Liver (tissue), 3 donors: ENCODE measurements around the gene SP4.

ENCODE experiments used
- EGR1 ChIP-seq, 2 donors: IDR thresholded peaks; 2 replicates each; pipeline ENCODE4 v1.6.1; 2016 to 2018; ENCODE audit warnings: antibody characterized with exemption in 2 of 2, low read depth in 2 of 2
- GABPA ChIP-seq, 2 donors: IDR thresholded peaks in 1 of 2; conservative IDR thresholded peaks in 1 of 2; 2 replicates each; pipeline ENCODE4 v1.6.1; 2016; ENCODE audit warnings: antibody characterized with exemption in 2 of 2, mild to moderate bottlenecking in 1 of 2, moderate library complexity in 1 of 2
- JUND ChIP-seq, 2 donors: IDR thresholded peaks; 2 replicates each; pipeline ENCODE4 v1.6.1; 2016; ENCODE audit warnings: antibody characterized with exemption in 2 of 2
- SP1 ChIP-seq: IDR thresholded peaks from 2 replicates; pipeline ENCODE4 v1.6.1; 2018; ENCODE audit warnings: antibody characterized with exemption, mild to moderate bottlenecking
- TAF1 ChIP-seq: conservative IDR thresholded peaks from 2 replicates; pipeline ENCODE4 v1.6.1; 2016; ENCODE audit warnings: antibody characterized with exemption, mild to moderate bottlenecking
- YY1 ChIP-seq: IDR thresholded peaks from 2 replicates; pipeline ENCODE4 v1.6.1; 2016; ENCODE audit warnings: antibody characterized with exemption, mild to moderate bottlenecking
- TF ChIP-seq, protein P1 (sequence below): fragments of 150-350 bp; IDR thresholded peaks from 2 replicates; pipeline ENCODE4 v1.5.1; 2017; ENCODE audit warnings: improper control_type of control experiment, low read depth, low read length; ENCODE audit not compliant: missing input control
- TF ChIP-seq, protein P2 (sequence below): IDR thresholded peaks from 2 replicates; pipeline ENCODE4 v1.6.1; 2016; ENCODE audit warnings: antibody characterized with exemption
- TF ChIP-seq, protein P3 (sequence below): IDR thresholded peaks from 2 replicates; pipeline ENCODE4 v1.6.1; 2016; ENCODE audit warnings: antibody characterized with exemption, mild to moderate bottlenecking
- TF ChIP-seq, protein P4 (sequence below): IDR thresholded peaks from 2 replicates; pipeline ENCODE4 v1.6.1; 2016; ENCODE audit warnings: antibody characterized with exemption
- donor health status: healthy.
- donor health status: healthy.

DNA sequence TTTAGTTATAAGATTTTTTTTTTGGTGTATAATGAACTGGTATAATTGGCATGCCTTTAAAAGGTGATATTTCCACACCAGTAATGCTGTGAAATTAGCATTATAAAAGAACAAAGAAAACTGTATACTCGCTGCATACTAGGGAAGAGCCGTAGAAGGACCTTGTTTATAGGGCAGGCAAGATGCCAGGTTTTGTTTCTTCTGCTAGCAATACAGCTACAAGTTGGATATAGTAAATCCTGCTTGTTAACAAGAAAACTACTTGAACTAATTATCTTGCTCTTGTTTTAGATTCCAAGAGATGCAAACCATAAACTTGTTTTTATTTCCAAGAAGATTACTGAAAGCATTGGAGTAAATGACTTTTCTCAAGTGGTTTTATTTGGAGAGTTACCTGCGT, 116.8 kb downstream of the SP4 start:
- TF ChIP-seq, protein P1, sequence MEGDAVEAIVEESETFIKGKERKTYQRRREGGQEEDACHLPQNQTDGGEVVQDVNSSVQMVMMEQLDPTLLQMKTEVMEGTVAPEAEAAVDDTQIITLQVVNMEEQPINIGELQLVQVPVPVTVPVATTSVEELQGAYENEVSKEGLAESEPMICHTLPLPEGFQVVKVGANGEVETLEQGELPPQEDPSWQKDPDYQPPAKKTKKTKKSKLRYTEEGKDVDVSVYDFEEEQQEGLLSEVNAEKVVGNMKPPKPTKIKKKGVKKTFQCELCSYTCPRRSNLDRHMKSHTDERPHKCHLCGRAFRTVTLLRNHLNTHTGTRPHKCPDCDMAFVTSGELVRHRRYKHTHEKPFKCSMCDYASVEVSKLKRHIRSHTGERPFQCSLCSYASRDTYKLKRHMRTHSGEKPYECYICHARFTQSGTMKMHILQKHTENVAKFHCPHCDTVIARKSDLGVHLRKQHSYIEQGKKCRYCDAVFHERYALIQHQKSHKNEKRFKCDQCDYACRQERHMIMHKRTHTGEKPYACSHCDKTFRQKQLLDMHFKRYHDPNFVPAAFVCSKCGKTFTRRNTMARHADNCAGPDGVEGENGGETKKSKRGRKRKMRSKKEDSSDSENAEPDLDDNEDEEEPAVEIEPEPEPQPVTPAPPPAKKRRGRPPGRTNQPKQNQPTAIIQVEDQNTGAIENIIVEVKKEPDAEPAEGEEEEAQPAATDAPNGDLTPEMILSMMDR: no peak
- TF ChIP-seq EGR1 (IDR thresholded peaks at IDR 0.05; ENCODE audit: low read depth in 2 of 2) (no peak), SP1 (no peak), GABPA (IDR thresholded peaks at IDR 0.05 in 1 of 2, conservative IDR thresholded peaks at IDR 0.05 in 1 of 2) (no peak), YY1 (no peak), JUND (IDR thresholded peaks at IDR 0.05) (no peak), TAF1 (no peak)
- TF ChIP-seq, protein P2, sequence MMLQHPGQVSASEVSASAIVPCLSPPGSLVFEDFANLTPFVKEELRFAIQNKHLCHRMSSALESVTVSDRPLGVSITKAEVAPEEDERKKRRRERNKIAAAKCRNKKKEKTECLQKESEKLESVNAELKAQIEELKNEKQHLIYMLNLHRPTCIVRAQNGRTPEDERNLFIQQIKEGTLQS: no peak
- TF ChIP-seq, protein P3, sequence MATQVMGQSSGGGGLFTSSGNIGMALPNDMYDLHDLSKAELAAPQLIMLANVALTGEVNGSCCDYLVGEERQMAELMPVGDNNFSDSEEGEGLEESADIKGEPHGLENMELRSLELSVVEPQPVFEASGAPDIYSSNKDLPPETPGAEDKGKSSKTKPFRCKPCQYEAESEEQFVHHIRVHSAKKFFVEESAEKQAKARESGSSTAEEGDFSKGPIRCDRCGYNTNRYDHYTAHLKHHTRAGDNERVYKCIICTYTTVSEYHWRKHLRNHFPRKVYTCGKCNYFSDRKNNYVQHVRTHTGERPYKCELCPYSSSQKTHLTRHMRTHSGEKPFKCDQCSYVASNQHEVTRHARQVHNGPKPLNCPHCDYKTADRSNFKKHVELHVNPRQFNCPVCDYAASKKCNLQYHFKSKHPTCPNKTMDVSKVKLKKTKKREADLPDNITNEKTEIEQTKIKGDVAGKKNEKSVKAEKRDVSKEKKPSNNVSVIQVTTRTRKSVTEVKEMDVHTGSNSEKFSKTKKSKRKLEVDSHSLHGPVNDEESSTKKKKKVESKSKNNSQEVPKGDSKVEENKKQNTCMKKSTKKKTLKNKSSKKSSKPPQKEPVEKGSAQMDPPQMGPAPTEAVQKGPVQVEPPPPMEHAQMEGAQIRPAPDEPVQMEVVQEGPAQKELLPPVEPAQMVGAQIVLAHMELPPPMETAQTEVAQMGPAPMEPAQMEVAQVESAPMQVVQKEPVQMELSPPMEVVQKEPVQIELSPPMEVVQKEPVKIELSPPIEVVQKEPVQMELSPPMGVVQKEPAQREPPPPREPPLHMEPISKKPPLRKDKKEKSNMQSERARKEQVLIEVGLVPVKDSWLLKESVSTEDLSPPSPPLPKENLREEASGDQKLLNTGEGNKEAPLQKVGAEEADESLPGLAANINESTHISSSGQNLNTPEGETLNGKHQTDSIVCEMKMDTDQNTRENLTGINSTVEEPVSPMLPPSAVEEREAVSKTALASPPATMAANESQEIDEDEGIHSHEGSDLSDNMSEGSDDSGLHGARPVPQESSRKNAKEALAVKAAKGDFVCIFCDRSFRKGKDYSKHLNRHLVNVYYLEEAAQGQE: no peak
- TF ChIP-seq, protein P4, sequence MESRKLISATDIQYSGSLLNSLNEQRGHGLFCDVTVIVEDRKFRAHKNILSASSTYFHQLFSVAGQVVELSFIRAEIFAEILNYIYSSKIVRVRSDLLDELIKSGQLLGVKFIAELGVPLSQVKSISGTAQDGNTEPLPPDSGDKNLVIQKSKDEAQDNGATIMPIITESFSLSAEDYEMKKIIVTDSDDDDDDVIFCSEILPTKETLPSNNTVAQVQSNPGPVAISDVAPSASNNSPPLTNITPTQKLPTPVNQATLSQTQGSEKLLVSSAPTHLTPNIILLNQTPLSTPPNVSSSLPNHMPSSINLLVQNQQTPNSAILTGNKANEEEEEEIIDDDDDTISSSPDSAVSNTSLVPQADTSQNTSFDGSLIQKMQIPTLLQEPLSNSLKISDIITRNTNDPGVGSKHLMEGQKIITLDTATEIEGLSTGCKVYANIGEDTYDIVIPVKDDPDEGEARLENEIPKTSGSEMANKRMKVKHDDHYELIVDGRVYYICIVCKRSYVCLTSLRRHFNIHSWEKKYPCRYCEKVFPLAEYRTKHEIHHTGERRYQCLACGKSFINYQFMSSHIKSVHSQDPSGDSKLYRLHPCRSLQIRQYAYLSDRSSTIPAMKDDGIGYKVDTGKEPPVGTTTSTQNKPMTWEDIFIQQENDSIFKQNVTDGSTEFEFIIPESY: no peak
